GM12801 (cell line): ENCODE measurements around the gene LTBP1.

ENCODE experiments used
- TF ChIP-seq, protein P1 (sequence below): IDR thresholded peaks from one replicate; pipeline ENCODE4 v1.5.1; 2011; ENCODE audit warnings: control low read depth; ENCODE audit not compliant: insufficient read length; ENCODE audit errors: extremely low read depth

LTBP1 gene

DNA sequence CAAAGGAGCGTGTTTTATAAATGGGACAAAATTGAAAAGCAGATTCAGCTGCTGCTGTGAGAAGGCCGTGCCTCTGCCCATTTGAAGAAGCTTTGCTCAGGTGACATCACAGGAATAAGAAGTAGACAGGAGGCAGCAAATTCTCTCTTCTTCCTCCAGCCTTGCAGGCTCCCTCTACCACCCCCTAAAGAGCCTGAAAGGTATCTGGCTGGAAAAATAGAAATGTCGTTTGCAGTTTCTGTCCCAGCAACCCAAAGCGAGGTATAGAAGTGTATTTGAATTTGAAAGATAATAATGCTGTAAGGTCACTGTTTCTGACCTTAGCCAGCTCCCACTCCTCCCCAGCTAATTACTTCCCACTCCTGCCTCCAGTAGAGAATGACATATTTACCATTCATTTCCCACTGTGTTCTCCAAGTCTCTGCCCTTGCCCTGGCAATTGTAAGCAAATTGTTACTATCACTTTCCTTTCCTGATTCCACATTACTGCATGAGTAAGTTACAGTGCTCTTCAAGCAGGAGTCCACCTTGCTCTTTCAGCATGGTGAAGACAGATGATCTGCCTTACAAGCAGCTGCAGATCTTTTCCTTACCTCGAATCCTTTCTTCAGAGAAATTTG, 472.9 kb downstream of the LTBP1 start:
- TF ChIP-seq, protein P1, sequence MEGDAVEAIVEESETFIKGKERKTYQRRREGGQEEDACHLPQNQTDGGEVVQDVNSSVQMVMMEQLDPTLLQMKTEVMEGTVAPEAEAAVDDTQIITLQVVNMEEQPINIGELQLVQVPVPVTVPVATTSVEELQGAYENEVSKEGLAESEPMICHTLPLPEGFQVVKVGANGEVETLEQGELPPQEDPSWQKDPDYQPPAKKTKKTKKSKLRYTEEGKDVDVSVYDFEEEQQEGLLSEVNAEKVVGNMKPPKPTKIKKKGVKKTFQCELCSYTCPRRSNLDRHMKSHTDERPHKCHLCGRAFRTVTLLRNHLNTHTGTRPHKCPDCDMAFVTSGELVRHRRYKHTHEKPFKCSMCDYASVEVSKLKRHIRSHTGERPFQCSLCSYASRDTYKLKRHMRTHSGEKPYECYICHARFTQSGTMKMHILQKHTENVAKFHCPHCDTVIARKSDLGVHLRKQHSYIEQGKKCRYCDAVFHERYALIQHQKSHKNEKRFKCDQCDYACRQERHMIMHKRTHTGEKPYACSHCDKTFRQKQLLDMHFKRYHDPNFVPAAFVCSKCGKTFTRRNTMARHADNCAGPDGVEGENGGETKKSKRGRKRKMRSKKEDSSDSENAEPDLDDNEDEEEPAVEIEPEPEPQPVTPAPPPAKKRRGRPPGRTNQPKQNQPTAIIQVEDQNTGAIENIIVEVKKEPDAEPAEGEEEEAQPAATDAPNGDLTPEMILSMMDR: no peak

DNA sequence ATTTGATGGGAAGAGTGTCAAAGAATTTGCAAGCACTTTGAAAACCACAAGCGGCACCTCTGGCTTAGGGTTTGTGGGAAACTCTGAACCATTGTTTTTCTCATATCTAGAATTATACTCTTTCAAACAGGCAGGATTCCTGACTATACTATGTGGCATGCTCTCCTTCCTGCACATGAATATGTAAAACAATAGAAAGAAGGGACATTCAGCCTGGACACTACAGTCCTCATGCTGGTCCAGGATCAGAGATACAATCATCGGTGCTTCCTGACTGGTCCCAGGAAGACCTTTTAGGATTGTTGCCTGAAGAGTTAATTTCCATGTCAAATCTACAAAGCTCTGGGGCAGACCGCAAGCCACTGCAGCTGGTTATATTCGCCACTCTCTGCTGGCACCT, 474.0 kb downstream of the LTBP1 start:
- TF ChIP-seq, protein P1: no peak

DNA sequence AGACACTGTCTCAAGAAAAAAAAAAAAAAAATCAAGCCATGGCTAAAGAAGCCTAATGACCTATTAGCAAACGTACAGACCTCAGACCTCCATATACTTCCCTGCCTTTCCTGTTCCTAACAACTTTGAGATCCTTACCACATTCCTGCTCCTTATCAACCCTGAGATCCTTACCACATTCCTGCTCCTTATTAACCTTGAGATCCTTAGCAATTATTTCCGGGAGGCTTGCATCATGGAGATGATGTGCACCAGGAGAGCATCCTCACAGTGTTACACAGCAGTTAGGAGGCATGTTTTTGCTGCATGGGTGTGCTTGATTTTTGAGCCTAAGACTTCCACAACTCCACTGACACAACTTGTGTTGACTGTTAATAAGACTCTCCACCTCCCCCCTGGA, 475.1 kb downstream of the LTBP1 start:
- TF ChIP-seq, protein P1: no peak

DNA sequence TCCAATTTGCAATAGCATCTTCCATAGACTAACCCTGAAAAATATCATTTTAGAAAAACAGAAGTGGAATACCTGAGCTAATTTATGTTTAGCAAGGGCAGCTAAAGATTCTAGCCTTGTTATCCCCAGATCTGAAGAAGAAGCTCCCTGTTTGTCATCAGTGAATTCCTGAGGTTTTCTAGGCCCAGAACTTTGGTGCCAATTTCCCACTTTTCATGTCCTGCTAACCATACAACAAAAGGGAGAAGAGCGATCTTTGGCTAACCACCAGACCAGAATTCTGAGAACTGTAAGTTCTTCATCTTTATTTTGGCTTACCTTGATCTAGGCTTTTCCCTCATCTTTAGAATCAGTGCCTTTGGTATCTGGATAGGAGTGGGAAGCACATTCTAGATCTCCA, 478.4 kb downstream of the LTBP1 start:
- TF ChIP-seq, protein P1: no peak

DNA sequence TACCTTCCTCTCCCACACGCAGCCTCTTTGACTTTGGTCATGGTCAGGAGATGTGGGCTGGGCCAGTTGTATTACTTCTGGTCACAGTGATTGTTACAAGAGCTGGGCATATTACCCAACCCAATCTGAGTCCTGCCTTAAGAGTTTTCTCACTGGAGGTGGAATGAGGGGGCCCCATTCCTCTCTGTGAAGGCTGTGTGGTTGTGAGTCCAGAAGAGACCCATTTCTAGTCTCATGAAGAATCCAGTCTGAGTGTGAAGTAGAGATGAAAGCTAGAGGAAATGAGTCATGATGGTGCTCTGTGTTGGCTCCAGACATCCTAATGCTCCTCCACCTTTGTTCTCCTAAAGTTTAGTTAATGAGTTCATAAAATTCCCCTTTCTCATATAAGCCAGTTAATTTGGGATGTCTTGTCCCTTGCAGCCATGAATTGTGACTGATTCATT, 478.9 kb downstream of the LTBP1 start:
- TF ChIP-seq, protein P1: no peak

DNA sequence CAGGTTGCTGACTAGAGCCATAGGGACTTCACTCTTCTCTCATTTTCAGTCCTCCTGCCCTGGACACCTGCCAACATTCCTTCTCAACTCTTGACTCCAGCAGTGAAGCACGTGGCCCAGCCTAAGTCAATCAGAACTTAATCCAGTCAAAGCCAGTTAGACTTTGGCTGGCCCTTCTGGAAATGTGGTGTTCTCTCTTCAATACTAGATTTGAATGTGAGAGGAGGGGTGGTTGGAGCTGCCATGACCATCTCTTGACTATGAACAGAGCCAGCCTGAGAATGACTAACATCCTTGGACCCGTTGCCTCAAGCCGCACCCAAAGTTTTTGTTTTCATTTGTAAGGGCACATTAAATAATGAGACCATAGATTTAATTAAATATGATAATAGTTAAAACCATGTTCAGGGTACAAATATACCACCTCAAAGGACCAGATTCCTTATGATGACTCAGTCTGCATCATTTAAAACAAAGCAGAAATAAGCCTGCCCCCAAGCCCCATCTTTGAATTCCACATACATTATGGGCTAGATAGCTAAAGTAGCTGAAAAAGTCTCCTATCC, 480.0 kb downstream of the LTBP1 start:
- TF ChIP-seq, protein P1: no peak

DNA sequence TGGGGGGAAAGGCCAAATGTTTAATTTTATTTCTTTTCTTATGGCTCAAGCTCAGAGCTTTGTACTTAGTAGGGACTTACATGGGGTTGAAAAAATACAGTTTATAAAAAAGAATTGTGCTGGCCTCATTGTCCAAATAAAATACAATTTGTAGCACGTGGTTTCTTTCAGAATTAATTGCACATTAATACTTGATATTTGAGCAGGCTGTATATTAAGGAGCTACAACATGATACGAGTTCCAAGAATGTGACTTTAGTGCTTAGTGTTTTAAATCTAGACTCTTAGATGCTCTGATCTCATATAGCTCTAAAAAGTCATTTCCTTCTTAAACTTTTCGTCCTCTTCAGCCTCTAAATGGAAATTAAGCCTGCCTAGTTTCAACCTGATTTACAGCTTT, 483.3 kb downstream of the LTBP1 start:
- TF ChIP-seq, protein P1: no peak
